ENCODE data around the gene PCDH8. TPM values are rescaled to one million over a fixed set of nuclear protein-coding genes. Genes with fewer than 3 reads are reported as not detected.

The PCDH8 gene
- total RNA-seq, 1 experiment from 2014 or later: not detected

DNA sequence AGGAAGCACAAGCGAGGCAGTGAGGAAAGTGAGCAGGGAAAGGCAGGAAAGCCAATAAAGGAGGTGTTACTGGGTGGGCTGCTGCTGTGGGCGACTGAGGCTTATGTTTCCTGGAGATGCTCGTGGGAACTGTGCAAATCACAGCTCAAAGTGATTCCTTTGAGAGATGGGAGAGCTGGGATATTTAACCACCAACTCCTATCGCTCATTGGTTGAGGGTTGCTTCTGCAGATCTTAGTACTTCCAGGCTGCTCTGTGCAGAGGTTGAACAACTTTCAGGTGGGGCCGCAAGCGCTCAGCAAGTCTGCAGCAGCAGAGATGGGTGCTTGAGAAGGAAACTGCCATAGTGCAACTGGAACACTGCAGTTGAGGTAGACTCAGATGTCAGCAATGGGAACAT lies 8.4 kb downstream of the PCDH8 start:
- H3K9me3 Mint-ChIP-seq (ENCODE audit: unreplicated experiment): no peaks in the 10 kb centered on the region
- BruUV-seq (replicated peaks): no TSS peak
- intact Hi-C loops (cut with micrococcal nuclease; ENCODE audit: unreplicated experiment): no loop called here
- peaks cover 13% of the 10 kb centered on the region for H3K27me3 Mint-ChIP-seq (ENCODE audit: insufficient read depth, unreplicated experiment)
- no peak for DNase-seq
- H3K4me1 Mint-ChIP-seq (ENCODE audit: low read depth, unreplicated experiment): no peaks in the 10 kb centered on the region
- Histone ChIP-seq H3K36me3 (ENCODE audit: control insufficient read depth, insufficient read depth, low read length) (no peaks in the 10 kb centered on the region), H3K9me3 (no peaks in the 10 kb centered on the region), H3K4me3 (ENCODE audit: low read depth, low read length) (no peak overlapping the region), H3K27me3 (replicated peaks; ENCODE audit: control insufficient read depth, insufficient read depth, low read length) (no peaks in the 10 kb centered on the region), H3K4me1 (no peaks in the 10 kb centered on the region)
- no peak overlapping the region for H3K27ac Mint-ChIP-seq (ENCODE audit: unreplicated experiment)
- H3K36me3 Mint-ChIP-seq (ENCODE audit: insufficient read depth, unreplicated experiment): no peaks in the 10 kb centered on the region
- TF ChIP-seq, protein P1, sequence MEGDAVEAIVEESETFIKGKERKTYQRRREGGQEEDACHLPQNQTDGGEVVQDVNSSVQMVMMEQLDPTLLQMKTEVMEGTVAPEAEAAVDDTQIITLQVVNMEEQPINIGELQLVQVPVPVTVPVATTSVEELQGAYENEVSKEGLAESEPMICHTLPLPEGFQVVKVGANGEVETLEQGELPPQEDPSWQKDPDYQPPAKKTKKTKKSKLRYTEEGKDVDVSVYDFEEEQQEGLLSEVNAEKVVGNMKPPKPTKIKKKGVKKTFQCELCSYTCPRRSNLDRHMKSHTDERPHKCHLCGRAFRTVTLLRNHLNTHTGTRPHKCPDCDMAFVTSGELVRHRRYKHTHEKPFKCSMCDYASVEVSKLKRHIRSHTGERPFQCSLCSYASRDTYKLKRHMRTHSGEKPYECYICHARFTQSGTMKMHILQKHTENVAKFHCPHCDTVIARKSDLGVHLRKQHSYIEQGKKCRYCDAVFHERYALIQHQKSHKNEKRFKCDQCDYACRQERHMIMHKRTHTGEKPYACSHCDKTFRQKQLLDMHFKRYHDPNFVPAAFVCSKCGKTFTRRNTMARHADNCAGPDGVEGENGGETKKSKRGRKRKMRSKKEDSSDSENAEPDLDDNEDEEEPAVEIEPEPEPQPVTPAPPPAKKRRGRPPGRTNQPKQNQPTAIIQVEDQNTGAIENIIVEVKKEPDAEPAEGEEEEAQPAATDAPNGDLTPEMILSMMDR (IDR thresholded peaks at IDR 0.05; ENCODE audit: insufficient read depth in 1 of 2, low read depth in 1 of 2, low read length in 1 of 2, severe bottlenecking in 1 of 2, unreplicated experiment in 1 of 2): no peak
- ChIA-PET CTCF (no interaction called here), POLR2A (no interaction called here)
- H3K4me3 Mint-ChIP-seq (ENCODE audit: unreplicated experiment): no peak overlapping the region

DNA sequence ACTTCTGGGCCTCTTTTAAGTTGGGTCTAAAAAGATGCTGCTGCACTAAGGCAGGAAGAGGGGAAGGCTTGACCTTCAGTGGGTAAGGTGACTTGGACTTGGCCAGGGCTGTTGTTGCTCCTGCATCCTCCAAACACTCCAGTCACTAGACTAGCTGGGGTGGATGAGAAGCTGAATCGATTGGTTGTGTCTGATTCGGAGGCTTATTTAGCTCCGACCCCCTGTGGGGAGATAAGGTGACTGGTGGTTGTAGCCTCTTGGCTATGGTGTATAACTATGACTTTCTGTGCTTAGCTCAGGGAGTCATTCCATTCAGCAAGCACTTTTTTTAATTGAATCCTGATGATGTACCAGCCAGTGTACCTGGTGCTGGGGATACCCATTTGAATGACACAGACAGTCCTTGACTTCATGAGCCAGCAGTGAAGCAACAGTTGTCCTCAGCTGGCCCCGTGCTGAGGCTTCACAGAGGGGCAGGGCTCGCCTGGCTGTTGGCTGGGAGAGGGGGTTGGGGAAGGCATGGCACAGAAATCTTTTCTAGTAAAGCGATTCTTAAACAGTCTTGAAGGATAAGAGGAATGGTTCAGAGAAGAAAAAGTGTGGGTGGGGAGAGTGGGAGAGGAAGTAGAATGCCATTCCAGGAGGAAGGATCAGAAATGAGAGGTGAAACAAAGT lies 9.9 kb downstream of the PCDH8 start:
- Histone ChIP-seq H3K27me3 (replicated peaks; ENCODE audit: control insufficient read depth, insufficient read depth, low read length) (no peaks in the 10 kb centered on the region), H3K4me1 (no peaks in the 10 kb centered on the region), H3K9me3 (no peaks in the 10 kb centered on the region), H3K36me3 (ENCODE audit: control insufficient read depth, insufficient read depth, low read length) (no peaks in the 10 kb centered on the region), H3K4me3 (ENCODE audit: low read depth, low read length) (no peak overlapping the region)
- H3K36me3 Mint-ChIP-seq (ENCODE audit: insufficient read depth, unreplicated experiment): no peaks in the 10 kb centered on the region
- intact Hi-C loops (cut with micrococcal nuclease; ENCODE audit: unreplicated experiment): no loop called here
- H3K4me1 Mint-ChIP-seq (ENCODE audit: low read depth, unreplicated experiment): no peaks in the 10 kb centered on the region
- H3K4me3 Mint-ChIP-seq (ENCODE audit: unreplicated experiment): no peak overlapping the region
- peaks cover 14% of the 10 kb centered on the region for H3K27me3 Mint-ChIP-seq (ENCODE audit: insufficient read depth, unreplicated experiment)
- no peaks in the 10 kb centered on the region for H3K9me3 Mint-ChIP-seq (ENCODE audit: unreplicated experiment)
- H3K27ac Mint-ChIP-seq (ENCODE audit: unreplicated experiment): no peak overlapping the region
- CTCF ChIA-PET: no interaction called here
- no TSS peak for BruUV-seq (replicated peaks)
- no peak for DNase-seq
- POLR2A ChIA-PET: no interaction called here
- TF ChIP-seq, protein P1 (IDR thresholded peaks at IDR 0.05; ENCODE audit: insufficient read depth in 1 of 2, low read depth in 1 of 2, low read length in 1 of 2, severe bottlenecking in 1 of 2, unreplicated experiment in 1 of 2): no peak

DNA sequence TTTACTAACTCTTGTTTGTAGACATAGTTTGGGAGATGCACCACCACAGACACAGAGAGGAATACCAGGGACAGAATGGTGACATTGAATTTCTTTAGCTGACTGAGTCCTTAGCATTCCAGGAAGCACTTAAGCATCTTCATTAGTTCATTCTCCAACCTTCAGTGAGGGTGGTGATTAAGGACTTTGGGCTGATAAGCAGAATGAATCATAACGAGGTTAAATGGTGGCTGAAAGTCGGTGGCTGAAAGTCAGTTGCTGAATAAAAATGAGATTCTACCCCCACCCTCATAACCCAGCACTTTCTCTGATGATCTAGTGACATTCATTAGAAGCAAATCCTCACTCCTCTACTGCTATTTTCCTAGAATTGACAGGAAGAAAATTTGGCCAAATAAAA lies 10.6 kb downstream of the PCDH8 start:
- no TSS peak for BruUV-seq (replicated peaks)
- ChIA-PET POLR2A (no interaction called here), CTCF (no interaction called here)
- Mint-ChIP-seq H3K9me3 (ENCODE audit: unreplicated experiment) (no peaks in the 10 kb centered on the region), H3K36me3 (ENCODE audit: insufficient read depth, unreplicated experiment) (no peaks in the 10 kb centered on the region), H3K4me3 (ENCODE audit: unreplicated experiment) (no peak overlapping the region), H3K27me3 (ENCODE audit: insufficient read depth, unreplicated experiment) (peaks cover 14% of the 10 kb centered on the region), H3K27ac (ENCODE audit: unreplicated experiment) (no peak overlapping the region), H3K4me1 (ENCODE audit: low read depth, unreplicated experiment) (no peaks in the 10 kb centered on the region)
- Histone ChIP-seq H3K4me1 (no peaks in the 10 kb centered on the region), H3K9me3 (no peaks in the 10 kb centered on the region), H3K4me3 (ENCODE audit: low read depth, low read length) (no peak overlapping the region), H3K36me3 (ENCODE audit: control insufficient read depth, insufficient read depth, low read length) (no peaks in the 10 kb centered on the region), H3K27me3 (replicated peaks; ENCODE audit: control insufficient read depth, insufficient read depth, low read length) (no peaks in the 10 kb centered on the region)
- DNase-seq: no peak
- intact Hi-C loops (cut with micrococcal nuclease; ENCODE audit: unreplicated experiment): no loop called here
- TF ChIP-seq, protein P1 (IDR thresholded peaks at IDR 0.05; ENCODE audit: insufficient read depth in 1 of 2, low read depth in 1 of 2, low read length in 1 of 2, severe bottlenecking in 1 of 2, unreplicated experiment in 1 of 2): no peak

Measured in Caco-2 (cell line).